BLaER1 treated with 17β-estradiol and CSF1 and Interleukin-3, amounts not matched to agents 10 nM and 100 nM (cell line): ENCODE measurements around the gene SMG6.
"Not testable (repeated sequence)": the region's sequence is repeated elsewhere in the genome, so short reads cannot be mapped to it uniquely, and the experiment has no call there.

Source experiments
- H3K27ac ChIP-seq, 11 experiments: shearing (Covaris generic); formaldehyde crosslinking; 2 replicates each; pipeline ENCODE4 v1.8.1; 2022
- H3K27me3 ChIP-seq, 11 experiments: shearing (Covaris generic); formaldehyde crosslinking; 2 replicates each; pipeline ENCODE4 v1.8.1; 2022
- H3K36me3 ChIP-seq, 11 experiments: shearing (Covaris generic); formaldehyde crosslinking; 2 replicates each; pipeline ENCODE4 v1.8.1; 2022
- H3K4me1 ChIP-seq, 10 experiments: shearing (Covaris generic); formaldehyde crosslinking; 2 replicates each; pipeline ENCODE4 v1.8.1; 2022
- H3K4me2 ChIP-seq, 11 experiments: shearing (Covaris generic); formaldehyde crosslinking; 2 replicates each; pipeline ENCODE4 v1.8.1; 2022
- H3K4me3 ChIP-seq, 10 experiments: shearing (Covaris generic); formaldehyde crosslinking; 2 replicates each; pipeline ENCODE4 v1.8.1; 2022
- H3K9ac ChIP-seq, 11 experiments: shearing (Covaris generic); formaldehyde crosslinking; 2 replicates each; pipeline ENCODE4 v1.8.1; 2022
- H3K9me3 ChIP-seq, 11 experiments: shearing (Covaris generic); formaldehyde crosslinking; replicated peaks in 1 of 11; 2 replicates each; pipeline ENCODE4 v1.8.1; 2022
- H4K20me1 ChIP-seq, 11 experiments: shearing (Covaris generic); formaldehyde crosslinking; 2 replicates each; pipeline ENCODE4 v1.8.1; 2022
- Cebpa-rat ChIP-seq, 11 experiments: shearing (Covaris generic); IDR thresholded peaks; 2 replicates each; pipeline ENCODE4 v1.8.1; 2022

Gene SMG6

GRCh38 chr17:2259769-2260536 is 43.6 kb downstream of the SMG6 start:
- H3K9ac ChIP-seq = peak overlapping the region in 10 of 11 experiments; percentile 6 to 68 (median 43); a peak in 17 of 22 replicates
- peak overlapping the region; percentile 30 to 93 (median 74) for H3K4me2 ChIP-seq
- peak overlapping the region in 9 of 11 experiments; percentile 0 to 73 (median 59); a peak in 19 of 22 replicates for H3K27ac ChIP-seq
- no peak for TF ChIP-seq Cebpa-rat (IDR thresholded peaks at IDR 0.05)
- H3K4me1 ChIP-seq = peaks cover 39 to 71% (median 66%) of the 10 kb centered on the region in 10 experiments
- peak overlapping the region in 1 of 10 experiments; percentile 0; a peak in 1 of 20 replicates for H3K4me3 ChIP-seq
- H4K20me1 ChIP-seq = peaks cover 0 to 24% (median 0%) of the 10 kb centered on the region in 11 experiments; a peak in 2 of 22 replicates
- H3K9me3 ChIP-seq = peaks cover 0 to 20% (median 14%) of the 10 kb centered on the region in 11 experiments; a peak in 16 of 22 replicates
- peaks cover 23 to 68% (median 32%) of the 10 kb centered on the region in 11 experiments for H3K36me3 ChIP-seq
- no peaks in the 10 kb centered on the region for H3K27me3 ChIP-seq

DNA sequence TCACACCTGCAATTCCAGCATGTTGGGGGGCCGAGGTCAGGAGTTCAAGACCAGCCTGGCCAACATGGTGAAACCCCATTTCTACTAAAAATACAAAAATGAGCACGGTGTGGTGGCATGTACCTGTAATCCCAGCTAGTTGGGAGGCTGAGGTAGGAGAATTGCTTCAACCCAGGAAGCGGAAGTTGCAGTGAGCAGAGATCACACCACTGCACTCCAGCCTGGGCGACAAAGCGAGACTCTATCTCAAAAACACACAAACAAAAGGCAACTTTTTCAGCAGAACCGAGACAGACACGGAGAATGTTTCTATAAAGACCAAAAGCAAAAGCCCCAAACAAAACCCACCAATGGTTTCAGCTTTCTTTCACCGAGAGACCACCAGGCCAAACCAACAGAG is 44.8 kb downstream of the SMG6 start:
- H3K4me1 ChIP-seq = peaks cover 28 to 59% (median 55%) of the 10 kb centered on the region in 10 experiments
- H3K27me3 ChIP-seq = not testable (repeated sequence)

DNA sequence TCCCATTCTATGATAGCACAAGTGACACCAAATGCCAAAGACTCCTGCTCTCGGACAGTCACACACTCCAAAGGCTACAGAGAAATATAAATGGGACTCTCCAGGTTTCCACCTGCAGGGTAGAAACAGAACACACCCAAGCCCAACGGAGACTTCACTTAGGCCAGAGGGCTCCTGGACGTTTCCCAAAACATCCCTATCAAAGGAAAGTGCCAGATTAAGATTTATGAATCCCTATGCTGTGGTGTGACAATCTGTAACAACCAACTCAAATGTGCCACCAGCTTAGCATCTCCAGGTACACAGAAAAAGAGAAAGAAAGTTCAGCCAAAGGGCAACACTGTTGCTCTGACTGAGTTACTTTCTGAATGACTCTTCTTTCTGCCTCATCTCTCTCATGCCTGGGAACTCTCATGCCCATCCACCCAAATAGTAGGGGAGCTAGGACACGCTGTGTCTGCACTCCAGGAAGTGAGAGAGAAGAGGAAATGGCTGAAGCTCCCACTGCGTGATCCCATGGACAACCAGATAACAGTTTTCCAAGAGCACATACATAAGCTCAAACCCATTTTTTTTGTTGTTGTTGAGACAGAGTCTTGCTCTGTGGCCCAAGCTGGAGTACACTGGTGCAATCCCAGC is 49.7 kb downstream of the SMG6 start:
- peaks cover 2 to 18% (median 8%) of the 10 kb centered on the region in 10 experiments for H3K4me1 ChIP-seq
- H3K27me3 ChIP-seq = no peaks in the 10 kb centered on the region
- peaks cover 0 to 20% (median 14%) of the 10 kb centered on the region in 11 experiments; a peak in 16 of 22 replicates for H3K9me3 ChIP-seq
- peaks cover 63 to 97% (median 78%) of the 10 kb centered on the region in 11 experiments for H3K36me3 ChIP-seq
- no peak overlapping the region for H3K9ac ChIP-seq
- TF ChIP-seq Cebpa-rat (IDR thresholded peaks at IDR 0.05) = no peak
- no peak overlapping the region for H3K4me2 ChIP-seq
- peaks cover 0 to 15% (median 0%) of the 10 kb centered on the region in 11 experiments; a peak in 3 of 22 replicates for H4K20me1 ChIP-seq
- H3K27ac ChIP-seq = no peak overlapping the region
- no peak overlapping the region for H3K4me3 ChIP-seq

More for the DNA sequence above, 44.8 kb downstream of the SMG6 start:
- H3K4me2 ChIP-seq = peak overlapping the region in 9 of 11 experiments; percentile 37 to 93 (median 78); a peak in 18 of 22 replicates
- peak overlapping the region in 5 of 11 experiments; percentile 20 to 68 (median 43); a peak in 4 of 22 replicates for H3K9ac ChIP-seq
- H4K20me1 ChIP-seq = peaks cover 0 to 19% (median 0%) of the 10 kb centered on the region in 11 experiments; a peak in 2 of 22 replicates
- peaks cover 0 to 20% (median 14%) of the 10 kb centered on the region in 11 experiments; a peak in 16 of 22 replicates for H3K9me3 ChIP-seq
- H3K27ac ChIP-seq = peak overlapping the region in 7 of 11 experiments; percentile 47 to 73 (median 60); a peak in 14 of 22 replicates
- H3K36me3 ChIP-seq = peaks cover 34 to 69% (median 44%) of the 10 kb centered on the region in 11 experiments
- not testable (repeated sequence) for H3K4me3 ChIP-seq

DNA sequence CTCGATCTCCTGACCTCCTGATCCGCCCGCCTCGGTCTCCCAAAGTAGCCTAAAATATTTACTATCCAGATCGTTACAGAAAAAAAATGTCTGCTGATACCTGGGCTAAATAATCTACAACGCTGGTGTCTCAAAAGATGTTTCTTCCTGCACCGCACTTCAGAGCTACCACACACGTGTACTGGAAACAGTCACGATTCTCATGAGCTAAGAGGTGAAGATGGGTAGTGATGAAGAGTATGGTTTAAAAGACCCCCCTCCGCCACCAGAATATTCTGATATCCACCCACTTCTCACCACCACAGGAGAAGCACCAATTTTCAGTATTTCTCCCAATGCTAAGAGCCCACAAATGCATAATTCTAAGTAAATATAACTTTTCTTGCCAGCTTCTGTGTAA is 50.2 kb downstream of the SMG6 start:
- Histone ChIP-seq H3K9ac (no peak overlapping the region), H3K4me1 (peaks cover 0 to 17% (median 8%) of the 10 kb centered on the region in 10 experiments; a peak in 13 of 20 replicates), H3K4me3 (no peak overlapping the region), H3K36me3 (peaks cover 63 to 97% (median 77%) of the 10 kb centered on the region in 11 experiments), H3K27ac (no peak overlapping the region), H3K27me3 (no peaks in the 10 kb centered on the region), H3K9me3 (peaks cover 0 to 20% (median 14%) of the 10 kb centered on the region in 11 experiments; a peak in 16 of 22 replicates), H4K20me1 (peaks cover 0 to 12% (median 2%) of the 10 kb centered on the region in 11 experiments; a peak in 2 of 22 replicates), H3K4me2 (no peak overlapping the region)
- no peak for TF ChIP-seq Cebpa-rat (IDR thresholded peaks at IDR 0.05)

- Histone ChIP-seq H3K9ac (no peak overlapping the region), H4K20me1 (peaks cover 0 to 33% (median 14%) of the 10 kb centered on the region in 11 experiments; a peak in 9 of 22 replicates), H3K27me3 (no peaks in the 10 kb centered on the region), H3K4me1 (peaks cover 0 to 17% (median 10%) of the 10 kb centered on the region in 10 experiments; a peak in 12 of 20 replicates), H3K4me3 (no peak overlapping the region), H3K27ac (no peak overlapping the region), H3K4me2 (no peak overlapping the region), H3K36me3 (peaks cover 46 to 97% (median 69%) of the 10 kb centered on the region in 11 experiments), H3K9me3 (peaks cover 0 to 13% (median 9%) of the 10 kb centered on the region in 11 experiments; a peak in 16 of 22 replicates)
- no peak for TF ChIP-seq Cebpa-rat (IDR thresholded peaks at IDR 0.05)
Observed at GRCh38 chr17:2251098-2251497, 52.5 kb downstream of the SMG6 start.

DNA sequence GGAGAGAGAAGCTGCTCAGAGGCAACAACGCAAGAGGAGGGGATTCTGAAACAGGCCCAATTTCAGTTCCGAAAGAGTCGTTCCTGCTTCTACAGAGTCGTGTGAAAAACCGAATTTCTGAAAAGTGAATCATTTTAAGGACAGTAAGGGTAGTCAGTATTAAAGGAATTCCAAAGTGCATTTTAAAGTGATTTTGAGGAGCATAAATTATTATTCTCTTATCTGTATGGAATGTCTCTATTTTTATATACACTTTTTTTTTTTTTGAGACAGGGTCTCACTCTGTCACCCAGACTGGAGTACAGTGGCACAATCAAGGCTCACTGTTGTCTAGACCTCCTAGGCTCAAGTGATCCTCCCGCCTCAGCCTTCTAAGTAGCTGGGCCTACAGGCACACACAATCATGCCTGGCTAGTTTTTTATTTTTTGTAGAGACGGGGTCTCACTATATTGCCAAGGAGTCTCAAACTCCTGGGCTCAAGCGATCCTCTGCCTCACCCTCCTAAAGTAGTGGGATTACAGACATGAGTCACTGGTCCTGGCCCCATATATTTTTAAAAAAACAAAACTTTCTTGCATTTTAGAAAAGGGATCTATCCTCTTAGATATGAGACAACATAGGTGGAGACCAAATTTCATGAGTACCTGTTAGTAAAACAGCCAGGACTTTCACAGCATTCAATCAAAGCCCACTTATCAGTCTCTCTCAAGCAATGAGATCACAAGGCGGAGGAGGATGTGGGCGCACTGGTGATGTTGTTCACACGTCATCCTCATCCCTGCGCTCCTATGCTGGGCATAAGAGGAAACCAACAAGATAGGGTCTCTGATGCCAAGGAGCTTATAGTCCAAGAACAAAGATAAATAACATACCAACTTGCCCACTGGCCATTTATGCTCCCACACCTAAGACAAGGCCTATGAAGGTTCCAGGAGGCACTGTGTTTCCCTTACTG is 53.2 kb downstream of the SMG6 start:
- peaks cover 40 to 93% (median 63%) of the 10 kb centered on the region in 11 experiments for H3K36me3 ChIP-seq
- peaks cover 0 to 7% (median 2%) of the 10 kb centered on the region in 11 experiments; a peak in 16 of 22 replicates for H3K9me3 ChIP-seq
- H3K27ac ChIP-seq = no peak overlapping the region
- no peaks in the 10 kb centered on the region for H3K27me3 ChIP-seq
- no peak overlapping the region; a peak in 1 of 22 replicates for H3K9ac ChIP-seq
- no peak overlapping the region for H3K4me2 ChIP-seq
- peaks cover 0 to 17% (median 10%) of the 10 kb centered on the region in 10 experiments; a peak in 12 of 20 replicates for H3K4me1 ChIP-seq
- peaks cover 0 to 40% (median 21%) of the 10 kb centered on the region in 11 experiments; a peak in 14 of 22 replicates for H4K20me1 ChIP-seq
- TF ChIP-seq Cebpa-rat (IDR thresholded peaks at IDR 0.05) = no peak
- H3K4me3 ChIP-seq = no peak overlapping the region

GRCh38 chr17:2247005-2247404 is 56.6 kb downstream of the SMG6 start:
- Histone ChIP-seq H4K20me1 (peaks cover 8 to 66% (median 40%) of the 10 kb centered on the region in 11 experiments; a peak in 16 of 22 replicates), H3K4me1 (peaks cover 4 to 31% (median 24%) of the 10 kb centered on the region in 10 experiments; a peak in 18 of 20 replicates), H3K9me3 (no peaks in the 10 kb centered on the region), H3K36me3 (peaks cover 40 to 86% (median 56%) of the 10 kb centered on the region in 11 experiments), H3K9ac (no peak overlapping the region), H3K4me2 (no peak overlapping the region), H3K27me3 (no peaks in the 10 kb centered on the region), H3K4me3 (no peak overlapping the region), H3K27ac (no peak overlapping the region)
- no peak for TF ChIP-seq Cebpa-rat (IDR thresholded peaks at IDR 0.05)
